Uterus (tissue), 4 donors: ENCODE results near the gene RAP1A. TPM values are rescaled to one million over a fixed set of nuclear protein-coding genes. Genes with fewer than 3 reads are reported as not detected.
A peak's percentile ranks its signal among the peaks of the same experiment; 100 is the strongest.

Experiments used
- DNase-seq, 2 donors: peaks; one replicate each; pipeline ENCODE4 v3.0.0-alpha.2; 2019 to 2020
- H3K27ac ChIP-seq, 2 donors: fragments of 200-600 bp; sonication (generic); 1 replicate in 1 of 2; 2 replicates in 1 of 2; pipeline ENCODE4 v1.5.1; 2016 to 2018
- H3K27me3 ChIP-seq, 2 donors: fragments of 200-600 bp; sonication (generic); one replicate each; pipeline ENCODE4 v1.5.1; 2018 to 2019; ENCODE audit warnings: control low read depth in 1 of 2
- H3K36me3 ChIP-seq, 2 donors: fragments of 200-600 bp; sonication (generic); one replicate each; pipeline ENCODE4 v1.5.1; 2019; ENCODE audit warnings: control low read depth in 1 of 2
- H3K4me1 ChIP-seq, 2 donors: fragments of 200-600 bp; sonication (generic); one replicate each; pipeline ENCODE4 v1.5.1; 2018 to 2019; ENCODE audit warnings: control low read depth in 1 of 2
- H3K4me3 ChIP-seq, 2 donors: fragments of 200-600 bp; sonication (generic); 1 replicate in 1 of 2; 2 replicates in 1 of 2; pipeline ENCODE4 v1.5.1; 2018 to 2019; ENCODE audit warnings: mild to moderate bottlenecking in 1 of 2
- H3K9me3 ChIP-seq, 2 donors: fragments of 200-600 bp; sonication (generic); one replicate each; pipeline ENCODE4 v1.5.1; 2019; ENCODE audit warnings: control low read depth in 1 of 2
- POLR2A ChIP-seq, 2 donors: fragments of 450-650 bp; IDR thresholded peaks; one replicate each; pipeline ENCODE4 v1.6.1; 2016; ENCODE audit warnings: antibody characterized with exemption in 2 of 2, mild to moderate bottlenecking in 1 of 2, moderate library complexity in 1 of 2
- intact Hi-C: fragments of 100-400 bp; cut with DNase I; formaldehyde crosslinking; loops from one replicate; pipeline ENCODE4 v1.15.1; 2023; ENCODE audit warnings: low total_unique reads
- total RNA-seq, 4 donors: library from RNA; depleted of rRNA in 3 of 4; stranded (reverse); fragments of >200 nt in 3 of 4; gene quantifications; one replicate each; pipeline versions ENCODE4 v1.1.0 to v1.2.4, GENCODE V29; 2014 to 2023
- TF ChIP-seq, protein P1 (sequence below), 4 experiments: fragments of 200-600 bp in 2 of 4; fragments of 450-650 bp in 2 of 4; sonication (generic) in 2 of 4; IDR thresholded peaks; one replicate each; pipeline ENCODE4 v1.5.1; 2016 to 2019; ENCODE audit warnings: antibody characterized with exemption in 4 of 4, mild to moderate bottlenecking in 2 of 4, moderate library complexity in 1 of 4
- donor health status: DM: yes; HTN: yes; CAD: no.

Gene RAP1A
- total RNA-seq, 4 donors from 2014 or later, result 47.6 to 94.8 (median 60.2) TPM

DNA sequence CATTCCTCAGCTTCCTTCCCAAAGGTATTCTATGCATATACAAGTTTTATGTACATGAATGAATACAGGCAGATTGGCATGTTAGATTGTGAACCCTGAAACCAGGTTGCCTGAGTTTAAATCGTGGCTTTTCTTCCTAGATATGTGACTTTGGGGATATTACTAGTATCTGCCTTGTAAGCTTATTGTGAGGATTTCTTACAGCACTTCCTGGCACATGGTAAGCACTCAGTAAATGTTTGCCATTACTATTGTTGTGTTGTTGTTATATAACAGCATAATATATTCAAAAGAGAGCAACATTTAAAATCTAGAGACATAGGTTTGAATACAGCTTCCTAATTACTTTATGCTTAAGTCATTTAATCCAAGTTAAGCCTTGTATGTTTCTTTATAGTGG lies 45.1 kb downstream of the RAP1A start:
- H3K4me1 ChIP-seq, result no peaks in the 10 kb centered on the region
- H3K27me3 ChIP-seq, result no peaks in the 10 kb centered on the region
- intact Hi-C loops, result no loop called here
- no peak for TF ChIP-seq POLR2A (IDR thresholded peaks at IDR 0.05)
- TF ChIP-seq, protein P1, sequence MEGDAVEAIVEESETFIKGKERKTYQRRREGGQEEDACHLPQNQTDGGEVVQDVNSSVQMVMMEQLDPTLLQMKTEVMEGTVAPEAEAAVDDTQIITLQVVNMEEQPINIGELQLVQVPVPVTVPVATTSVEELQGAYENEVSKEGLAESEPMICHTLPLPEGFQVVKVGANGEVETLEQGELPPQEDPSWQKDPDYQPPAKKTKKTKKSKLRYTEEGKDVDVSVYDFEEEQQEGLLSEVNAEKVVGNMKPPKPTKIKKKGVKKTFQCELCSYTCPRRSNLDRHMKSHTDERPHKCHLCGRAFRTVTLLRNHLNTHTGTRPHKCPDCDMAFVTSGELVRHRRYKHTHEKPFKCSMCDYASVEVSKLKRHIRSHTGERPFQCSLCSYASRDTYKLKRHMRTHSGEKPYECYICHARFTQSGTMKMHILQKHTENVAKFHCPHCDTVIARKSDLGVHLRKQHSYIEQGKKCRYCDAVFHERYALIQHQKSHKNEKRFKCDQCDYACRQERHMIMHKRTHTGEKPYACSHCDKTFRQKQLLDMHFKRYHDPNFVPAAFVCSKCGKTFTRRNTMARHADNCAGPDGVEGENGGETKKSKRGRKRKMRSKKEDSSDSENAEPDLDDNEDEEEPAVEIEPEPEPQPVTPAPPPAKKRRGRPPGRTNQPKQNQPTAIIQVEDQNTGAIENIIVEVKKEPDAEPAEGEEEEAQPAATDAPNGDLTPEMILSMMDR (IDR thresholded peaks at IDR 0.05), result no peak
- no peaks in the 10 kb centered on the region for H3K9me3 ChIP-seq
- no peak for DNase-seq
- H3K36me3 ChIP-seq, result no peaks in the 10 kb centered on the region
- no peak overlapping the region for H3K27ac ChIP-seq
- no peak overlapping the region for H3K4me3 ChIP-seq

DNA sequence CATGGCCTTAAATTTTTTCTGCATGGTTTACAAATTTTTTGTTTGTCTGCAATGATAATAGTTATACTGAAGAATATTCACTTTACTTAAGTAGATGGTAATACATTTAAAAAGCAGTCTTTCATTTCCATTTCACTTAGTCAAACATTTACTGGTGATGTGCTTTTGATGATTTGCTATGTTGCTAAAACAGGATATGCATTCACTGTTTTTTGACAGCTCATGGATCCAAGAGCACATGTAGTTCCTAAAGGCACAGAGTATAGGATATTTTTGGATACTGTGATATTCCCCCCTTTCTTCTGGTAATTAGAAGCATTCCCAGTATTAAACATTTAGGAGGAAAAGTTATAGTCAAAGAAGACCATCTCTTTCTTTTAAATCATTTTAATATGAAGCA lies 45.9 kb downstream of the RAP1A start:
- Histone ChIP-seq H3K27ac (peak overlapping the region in 1 of 2 donors; percentile 1), H3K4me1 (no peaks in the 10 kb centered on the region), H3K36me3 (no peaks in the 10 kb centered on the region), H3K9me3 (no peaks in the 10 kb centered on the region), H3K27me3 (no peaks in the 10 kb centered on the region), H3K4me3 (no peak overlapping the region)
- intact Hi-C loops, result no loop called here
- no peak for DNase-seq
- TF ChIP-seq POLR2A (IDR thresholded peaks at IDR 0.05), result no peak
- TF ChIP-seq, protein P1 (IDR thresholded peaks at IDR 0.05), result no peak

GRCh38 chr1:111666828-111667227 lies 47.2 kb downstream of the RAP1A start:
- Histone ChIP-seq H3K4me1 (no peaks in the 10 kb centered on the region), H3K27ac (no peak overlapping the region), H3K27me3 (no peaks in the 10 kb centered on the region), H3K9me3 (no peaks in the 10 kb centered on the region), H3K4me3 (no peak overlapping the region), H3K36me3 (no peaks in the 10 kb centered on the region)
- TF ChIP-seq POLR2A (IDR thresholded peaks at IDR 0.05), result no peak
- TF ChIP-seq, protein P1 (IDR thresholded peaks at IDR 0.05), result no peak
- no peak for DNase-seq
- intact Hi-C loops, result no loop called here

DNA sequence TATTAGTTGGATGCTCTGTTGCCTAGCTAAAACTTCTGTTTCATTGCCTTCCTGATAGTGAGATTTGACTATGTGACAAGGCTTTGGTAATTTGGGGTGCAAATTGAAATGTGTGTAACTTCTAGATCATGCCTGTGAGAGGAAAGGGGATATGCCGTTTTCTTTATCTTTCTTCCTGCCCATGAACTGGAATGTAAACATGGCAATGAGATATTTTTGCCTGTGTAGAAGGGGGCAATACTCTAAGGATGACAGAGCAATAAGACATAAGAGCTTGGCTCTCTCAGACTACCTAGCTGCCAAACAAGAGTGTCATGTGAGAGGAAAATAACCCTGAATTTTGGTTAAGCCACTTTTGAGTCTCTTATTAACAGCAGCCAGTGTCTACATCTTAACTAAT lies 49.7 kb downstream of the RAP1A start:
- no peaks in the 10 kb centered on the region for H3K36me3 ChIP-seq
- TF ChIP-seq POLR2A (IDR thresholded peaks at IDR 0.05), result no peak
- TF ChIP-seq, protein P1 (IDR thresholded peaks at IDR 0.05), result no peak
- H3K4me3 ChIP-seq, result no peak overlapping the region
- no peaks in the 10 kb centered on the region for H3K27me3 ChIP-seq
- no peak overlapping the region for H3K27ac ChIP-seq
- DNase-seq, result no peak
- intact Hi-C loops, result no loop called here
- H3K4me1 ChIP-seq, result peaks cover 4 to 8% of the 10 kb centered on the region in 2 donors
- H3K9me3 ChIP-seq, result no peaks in the 10 kb centered on the region

GRCh38 chr1:111671852-111672251 lies 52.3 kb downstream of the RAP1A start:
- Histone ChIP-seq H3K4me1 (peaks cover 4 to 8% of the 10 kb centered on the region in 2 donors), H3K27me3 (no peaks in the 10 kb centered on the region), H3K9me3 (no peaks in the 10 kb centered on the region), H3K27ac (peak overlapping the region in 1 of 2 donors; percentile 52), H3K4me3 (no peak overlapping the region), H3K36me3 (no peaks in the 10 kb centered on the region)
- intact Hi-C loops, result no loop called here
- no peak for DNase-seq
- TF ChIP-seq POLR2A (IDR thresholded peaks at IDR 0.05), result no peak
- TF ChIP-seq, protein P1 (IDR thresholded peaks at IDR 0.05), result no peak
